HG02938 (cell line): ENCODE measurements around the gene FHIT.

Experiments
- ATAC-seq: cut with Tn5 transposase; IDR thresholded peaks from one replicate; pipeline ENCODE4 v1.9.1; 2021; ENCODE audit warnings: mild to moderate bottlenecking, moderate library complexity; ENCODE audit not compliant: unreplicated experiment

Gene FHIT

DNA sequence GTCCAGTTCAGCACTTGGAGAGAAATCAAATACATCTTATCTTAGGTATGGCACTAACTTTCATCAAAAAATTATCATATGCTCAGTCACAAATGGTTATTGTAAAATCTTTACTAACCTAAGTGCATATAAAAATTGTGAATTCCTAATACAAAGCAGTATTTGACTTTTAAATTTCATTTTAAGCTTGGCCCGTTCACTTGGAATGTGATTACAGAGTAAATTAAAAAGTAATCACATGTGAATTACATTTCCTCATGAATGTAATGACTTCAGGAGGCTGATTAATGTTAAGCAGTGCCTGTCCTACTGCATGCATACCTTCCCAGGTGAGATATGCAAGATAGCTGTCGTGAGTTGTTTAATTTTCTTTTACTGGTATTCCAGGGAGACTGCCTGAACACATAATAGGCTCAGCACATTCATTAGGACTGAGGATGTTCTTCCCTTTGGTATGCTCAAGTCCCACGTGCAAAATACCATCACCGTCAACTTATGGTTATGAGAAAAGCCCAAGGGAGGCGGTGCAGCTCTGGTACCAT, 1053.0 kb downstream of the FHIT start:
- ATAC-seq: no peak

- no peak for ATAC-seq
These were observed 1058.7 kb downstream of the FHIT start for GRCh38 chr3:60192297-60193114.

DNA sequence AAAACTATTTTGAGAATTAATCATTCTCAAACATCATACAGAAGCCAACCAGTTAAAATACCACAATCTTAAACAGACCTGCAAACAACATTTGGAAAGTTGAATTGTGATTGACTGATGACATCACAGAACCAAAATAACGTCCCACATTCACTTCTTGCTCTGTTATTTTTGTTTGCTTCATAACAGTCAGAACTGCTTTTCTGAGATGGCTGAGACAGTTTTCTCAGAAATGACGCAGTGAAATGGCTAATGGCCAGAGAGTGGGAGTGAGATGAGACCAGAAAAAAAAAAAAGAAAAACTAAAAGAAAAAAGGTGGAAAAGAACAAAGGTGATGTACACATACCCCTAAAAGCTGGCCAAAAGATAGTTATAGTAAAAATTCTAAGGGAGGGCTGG, 1061.2 kb downstream of the FHIT start:
- no peak for ATAC-seq

GRCh38 chr3:60189304-60189703, 1061.9 kb downstream of the FHIT start:
- no peak for ATAC-seq

GRCh38 chr3:60188803-60189202, 1062.4 kb downstream of the FHIT start:
- no peak for ATAC-seq

DNA sequence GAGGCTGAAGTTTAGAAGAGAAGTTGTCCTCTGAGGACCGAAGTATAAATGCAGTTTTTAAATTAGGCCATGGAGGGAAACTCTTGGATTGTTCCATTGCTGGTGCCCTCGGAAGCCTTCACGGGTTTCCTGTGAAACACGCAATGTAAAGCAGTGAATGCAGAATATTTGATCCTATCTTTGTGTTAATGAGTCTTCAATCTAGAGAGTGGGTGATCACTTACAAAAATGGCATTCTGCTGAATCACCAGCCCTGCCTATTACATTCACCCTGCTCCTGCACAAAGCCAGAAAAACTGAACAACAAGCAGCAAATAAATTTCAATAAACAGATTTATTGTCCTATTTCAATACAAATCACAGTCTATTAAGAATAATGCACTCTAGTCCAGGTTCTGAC, 1063.9 kb downstream of the FHIT start:
- no peak for ATAC-seq

- no peak for ATAC-seq
These were observed 1064.9 kb downstream of the FHIT start for GRCh38 chr3:60186359-60186758.

- no peak for ATAC-seq
These were observed 1066.1 kb downstream of the FHIT start for GRCh38 chr3:60185161-60185560.

DNA sequence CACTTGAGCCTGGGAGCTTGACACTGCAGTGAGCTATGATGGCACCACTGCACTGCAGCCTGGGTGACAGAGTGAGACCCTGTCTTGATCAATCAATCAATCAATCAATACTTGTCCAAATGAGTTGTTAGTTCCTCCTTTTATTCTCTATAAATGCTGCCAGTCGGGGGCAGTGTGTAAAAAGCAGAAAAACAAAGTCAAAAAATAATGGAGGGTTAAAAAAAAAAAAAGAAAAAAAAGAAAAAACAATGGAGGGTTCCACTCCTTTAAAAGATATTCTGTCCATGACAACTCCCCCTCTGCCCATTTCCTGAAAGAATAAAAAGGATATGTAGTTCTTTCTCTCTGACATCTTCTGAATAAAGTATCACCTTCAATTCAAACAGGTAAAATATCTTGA, 1068.6 kb downstream of the FHIT start:
- no peak for ATAC-seq

DNA sequence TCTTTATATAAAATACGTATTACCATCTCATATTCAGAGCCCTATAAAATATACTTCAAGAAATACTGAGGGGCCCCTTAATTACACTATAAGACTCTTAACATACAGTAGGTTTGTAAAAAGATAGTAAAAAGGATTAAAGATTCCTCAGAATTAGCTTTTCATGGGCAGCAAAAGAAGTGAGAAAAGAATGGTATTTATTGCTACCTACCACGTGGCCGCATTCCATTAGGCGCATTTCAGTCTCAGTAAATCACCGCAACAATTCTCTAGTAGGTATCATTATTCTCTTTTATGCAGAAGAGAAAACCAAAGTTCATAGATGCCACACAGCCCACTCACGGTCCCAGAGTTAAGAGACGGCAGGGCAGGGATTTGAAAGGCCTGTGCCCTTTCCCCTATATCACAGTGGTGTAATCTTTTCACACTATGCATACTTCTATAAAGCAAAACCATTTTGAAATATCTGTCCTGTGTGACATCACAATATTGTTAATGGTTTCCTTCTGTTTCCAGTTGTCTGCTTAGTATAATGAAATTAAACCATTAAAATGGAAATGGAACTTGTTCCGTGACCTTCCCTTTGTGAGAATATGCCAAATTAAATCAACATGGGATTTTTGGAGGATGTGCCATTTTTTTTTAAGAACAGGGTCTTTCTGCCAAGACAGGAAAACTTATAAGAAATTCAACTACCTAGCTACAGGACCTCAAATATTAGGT, 1072.2 kb downstream of the FHIT start:
- ATAC-seq: no peak

DNA sequence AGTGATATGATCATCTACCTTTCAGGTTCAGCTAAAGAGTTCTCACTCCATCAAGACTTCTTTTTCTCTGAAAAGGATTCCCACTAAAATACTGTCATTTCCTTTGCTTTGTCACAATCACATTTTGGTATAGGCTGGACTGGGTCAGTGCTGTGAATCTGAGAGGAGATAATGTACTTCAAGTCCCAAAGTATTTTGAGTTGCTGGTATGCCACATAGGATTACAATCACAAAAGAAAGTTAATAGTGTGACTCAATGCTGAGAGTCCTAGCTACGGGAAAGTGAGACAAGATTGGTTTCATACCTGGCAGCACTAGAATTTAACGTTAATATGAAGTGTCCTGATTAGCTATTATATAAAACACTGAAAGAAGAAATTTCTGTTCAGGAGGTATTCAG, 1073.5 kb downstream of the FHIT start:
- ATAC-seq: no peak

DNA sequence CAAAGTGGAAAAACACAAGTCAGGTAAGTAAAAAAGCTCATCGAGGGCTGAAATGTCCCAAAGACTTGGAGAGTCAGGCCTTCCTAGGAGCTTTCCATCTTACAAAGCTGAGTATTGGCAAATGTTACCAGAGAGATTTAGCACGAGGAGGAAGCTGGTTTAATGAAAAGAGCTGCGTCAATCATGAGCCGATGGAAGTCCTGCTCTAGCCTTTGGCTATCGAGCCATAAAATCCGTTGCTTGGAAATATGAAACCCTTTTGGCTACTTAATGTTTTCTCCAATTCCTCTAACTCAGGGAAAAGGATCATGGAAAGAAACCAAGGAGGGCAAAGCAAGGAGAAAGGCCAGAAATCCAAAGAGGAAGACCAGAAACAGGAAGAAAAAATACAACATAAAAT, 1074.6 kb downstream of the FHIT start:
- ATAC-seq: no peak

DNA sequence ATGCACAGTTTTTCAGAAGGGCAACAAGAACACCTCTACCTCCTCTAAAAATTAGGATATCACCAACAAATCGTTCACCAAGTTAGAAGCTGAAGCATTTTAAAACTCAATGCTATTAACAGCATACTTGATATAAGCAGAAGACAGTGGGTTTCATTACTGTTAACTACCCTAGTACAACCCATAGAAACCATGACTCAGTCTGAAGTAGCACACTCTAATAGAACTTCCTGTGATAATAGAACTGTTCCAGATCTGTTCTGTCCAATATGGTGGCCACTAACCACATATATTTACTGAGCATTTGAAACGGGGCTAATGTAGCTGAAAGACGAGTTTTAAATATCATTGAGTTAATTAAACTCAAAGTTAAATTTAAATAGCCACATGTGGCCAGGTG, 1075.6 kb downstream of the FHIT start:
- no peak for ATAC-seq

DNA sequence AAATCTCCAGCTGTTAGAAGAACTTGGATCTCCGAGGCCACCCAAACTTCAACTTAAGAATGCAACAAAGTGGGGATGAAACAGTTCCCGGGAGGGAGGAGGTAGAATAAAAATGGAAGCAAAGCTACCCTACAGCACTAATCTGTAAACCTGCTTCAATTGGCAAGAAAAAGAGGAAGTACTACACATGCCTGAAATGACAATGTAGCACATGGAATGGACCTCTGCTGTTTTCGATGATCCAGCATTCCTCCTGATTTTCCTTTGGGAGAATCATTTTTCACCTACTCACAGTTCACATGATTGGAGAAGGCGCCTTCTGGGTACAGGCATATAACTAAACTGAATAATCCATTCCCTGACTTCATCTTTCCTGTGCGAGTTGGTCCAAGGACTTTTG, 1081.5 kb downstream of the FHIT start:
- ATAC-seq: no peak

- no peak for ATAC-seq
These were observed 1084.1 kb downstream of the FHIT start for GRCh38 chr3:60167186-60167585.

- no peak for ATAC-seq
These were observed 1090.2 kb downstream of the FHIT start for GRCh38 chr3:60160822-60161748.

DNA sequence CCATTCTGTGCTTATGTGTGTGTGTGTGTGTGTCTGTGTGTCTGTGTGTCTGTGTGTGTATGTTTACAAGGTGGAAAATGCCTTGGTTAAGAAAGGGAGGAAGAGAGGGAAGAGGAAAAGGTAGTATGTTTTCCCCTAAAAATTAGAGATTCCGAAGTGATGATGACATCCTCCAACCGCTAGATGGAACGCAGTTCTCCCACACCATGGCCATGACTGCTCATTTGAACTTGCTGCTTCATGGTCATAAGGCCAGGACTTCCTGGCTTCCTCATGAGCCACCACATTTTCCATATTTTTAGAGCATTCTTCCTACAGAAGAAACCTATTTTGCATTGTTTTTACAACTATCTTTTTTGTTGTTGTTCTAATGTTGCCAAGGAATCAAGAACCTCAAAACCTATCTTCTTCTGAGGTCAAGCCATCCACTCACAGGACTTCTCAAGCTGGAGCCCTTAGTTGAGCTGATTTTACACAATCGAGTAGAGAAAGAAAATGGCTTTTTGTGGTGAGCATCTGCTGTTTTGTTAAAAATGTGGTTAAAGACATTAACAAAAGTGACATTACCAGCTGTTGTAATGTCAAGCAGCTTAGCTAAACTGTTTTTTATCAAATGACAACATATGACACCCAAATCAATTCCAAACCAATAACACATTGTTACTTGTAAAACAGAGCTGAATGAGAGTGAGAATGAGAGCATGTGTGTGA, 1091.0 kb downstream of the FHIT start:
- ATAC-seq: no peak

- no peak for ATAC-seq
These were observed 1093.2 kb downstream of the FHIT start for GRCh38 chr3:60158035-60158434.

DNA sequence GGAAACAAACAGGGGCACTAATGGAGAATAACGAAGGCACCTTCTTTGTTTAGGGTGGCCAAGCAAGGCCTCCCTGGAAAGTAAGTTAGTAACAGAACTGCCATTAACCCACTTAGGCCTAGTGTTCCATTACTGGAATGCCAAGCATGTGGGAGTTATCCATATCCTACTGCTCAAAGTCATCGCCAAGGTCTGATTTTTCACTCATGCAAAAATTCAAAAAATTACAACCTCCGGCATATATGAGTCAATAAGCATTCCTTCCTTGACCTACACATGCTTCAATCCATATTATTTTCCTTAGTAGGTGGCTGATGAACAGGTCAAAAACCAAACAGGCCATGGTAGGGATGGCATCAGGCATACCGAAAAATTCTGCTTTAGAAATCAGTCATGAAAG, 1097.2 kb downstream of the FHIT start:
- ATAC-seq: no peak

GRCh38 chr3:60153221-60153999, 1097.8 kb downstream of the FHIT start:
- ATAC-seq: no peak
